ENCODE results near the gene DARS2.
A peak's percentile ranks its signal among the peaks of the same experiment; 100 is the strongest.
"Not testable (repeated sequence)": the region's sequence is repeated elsewhere in the genome, so short reads cannot be mapped to it uniquely, and the experiment has no call there.

DARS2 gene

DNA sequence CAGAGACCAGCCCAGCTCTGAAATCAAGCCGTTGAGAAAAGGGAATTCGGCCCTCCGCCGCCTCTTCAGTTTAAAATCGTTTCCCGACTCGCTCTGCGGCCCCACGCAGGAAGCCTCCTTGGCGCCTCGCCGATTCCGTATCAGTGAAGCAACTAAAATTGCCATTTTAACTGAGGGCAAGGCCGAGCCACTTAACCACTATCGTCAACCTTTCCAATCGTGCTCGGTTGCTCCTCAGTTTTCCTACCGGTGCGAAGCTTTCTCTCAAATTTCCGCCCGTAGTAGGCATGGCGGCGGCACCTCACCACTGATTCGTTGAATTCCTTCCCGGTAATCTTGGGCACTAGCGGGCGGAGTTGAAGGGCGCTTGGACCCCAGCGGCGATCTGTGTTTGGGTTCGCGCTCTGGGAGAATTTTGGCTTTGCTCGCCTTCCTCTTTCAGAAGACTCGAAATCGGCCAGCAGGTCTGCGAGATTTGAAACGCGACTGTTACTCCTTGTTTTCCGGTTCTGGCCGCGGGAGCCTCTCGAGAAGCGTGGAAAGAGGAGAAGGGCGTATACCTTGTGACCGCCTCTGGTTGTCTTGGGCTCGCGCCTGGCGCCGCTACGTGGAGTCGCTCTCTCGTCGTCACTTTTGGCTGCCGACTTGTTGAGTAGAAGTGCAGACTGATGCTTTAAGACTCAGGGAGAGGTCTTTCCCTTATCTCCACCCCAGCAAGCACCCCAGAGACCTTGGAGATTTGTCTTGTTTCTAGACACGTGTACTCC, at the start of gene DARS2, which contains the start of gene CENPL:
TSS of gene DARS2 (plus strand) at position 359 of the 767 bp plus-strand sequence. CDS start 557 bp downstream, outside the sequence.
TSS of gene CENPL (minus strand) at position 569 of the 767 bp plus-strand sequence. CDS start 13,584 bp downstream, outside the sequence.
- peak; percentile 84 for DNase-seq (ENCODE audit: low read depth)

- no peak for DNase-seq (ENCODE audit: low read depth)
Measured at GRCh38 chr1:173775578-173776226, 48.8 kb upstream of the DARS2 start.

DNA sequence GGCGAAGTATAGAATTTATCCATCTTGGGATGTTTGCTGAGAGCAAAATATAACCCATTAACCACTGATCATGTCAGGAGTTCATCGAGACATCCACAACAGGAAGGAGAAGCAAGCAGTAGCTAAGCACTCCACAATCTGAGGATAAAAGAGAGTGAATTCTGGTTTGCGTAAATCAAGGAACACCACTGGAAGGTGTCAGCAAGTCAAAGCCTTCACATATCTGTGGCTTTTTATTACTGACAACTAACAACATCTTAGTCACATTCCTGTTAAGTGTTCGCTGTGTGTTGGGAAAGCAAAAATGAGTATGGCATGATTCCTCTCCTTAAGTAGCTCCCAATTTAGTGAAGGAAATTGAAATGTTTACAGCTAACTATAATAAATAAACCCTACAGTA, 44.5 kb upstream of the DARS2 start:
- no peak for DNase-seq (ENCODE audit: low read depth)

- DNase-seq (ENCODE audit: low read depth): no peak
Measured at GRCh38 chr1:173784997-173785396, 39.5 kb upstream of the DARS2 start.

DNA sequence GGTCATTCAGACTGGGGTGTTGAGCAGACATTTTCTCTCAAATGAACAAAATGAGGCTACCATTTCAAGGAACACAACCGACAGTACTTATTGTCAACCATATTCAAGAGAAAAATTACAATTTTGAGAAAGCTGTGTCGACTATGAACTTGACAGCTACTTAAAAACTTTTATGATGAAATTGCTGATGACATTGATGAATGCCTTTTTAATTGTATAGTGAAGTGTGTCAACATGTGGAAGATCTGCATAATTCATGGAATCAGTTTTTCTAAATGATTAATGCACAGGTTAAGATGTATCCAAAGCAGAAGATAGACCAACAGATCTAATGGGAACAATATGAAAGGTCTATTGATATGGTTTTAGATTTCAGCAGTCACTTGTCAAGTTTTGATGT, 34.6 kb upstream of the DARS2 start:
- DNase-seq (ENCODE audit: low read depth): no peak

- no peak for DNase-seq (ENCODE audit: low read depth)
Measured at GRCh38 chr1:173798078-173798477, 26.4 kb upstream of the DARS2 start.

GRCh38 chr1:173799995-173800394, 24.5 kb upstream of the DARS2 start:
- DNase-seq (ENCODE audit: low read depth): not testable (repeated sequence)

- DNase-seq (ENCODE audit: low read depth): no peak
Measured at GRCh38 chr1:173802961-173803360, 21.5 kb upstream of the DARS2 start.

DNA sequence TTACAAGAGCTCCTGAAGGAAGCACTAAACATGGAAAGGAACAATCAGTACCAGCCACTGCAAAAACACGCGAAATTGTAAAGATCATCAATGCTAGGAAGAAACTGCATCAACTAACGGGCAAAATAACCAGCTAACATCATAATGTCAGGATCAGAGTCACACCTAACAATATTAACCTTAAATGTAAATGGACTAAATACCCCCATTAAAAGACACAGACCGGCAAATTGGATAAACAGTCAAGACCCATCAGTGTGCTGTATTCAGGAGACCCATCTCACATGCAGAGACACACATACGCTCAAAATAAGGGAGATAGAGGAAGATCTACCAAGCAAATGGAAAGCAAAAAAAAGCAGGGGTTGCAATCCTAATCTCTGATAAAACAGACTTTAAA, 10.8 kb upstream of the DARS2 start:
- DNase-seq (ENCODE audit: low read depth): not testable (repeated sequence)

- no peak for DNase-seq (ENCODE audit: low read depth)
Measured at GRCh38 chr1:173818459-173818858, 6.0 kb upstream of the DARS2 start.

GRCh38 chr1:173821680-173822079, 2.8 kb upstream of the DARS2 start:
- no peak for DNase-seq (ENCODE audit: low read depth)

DNA sequence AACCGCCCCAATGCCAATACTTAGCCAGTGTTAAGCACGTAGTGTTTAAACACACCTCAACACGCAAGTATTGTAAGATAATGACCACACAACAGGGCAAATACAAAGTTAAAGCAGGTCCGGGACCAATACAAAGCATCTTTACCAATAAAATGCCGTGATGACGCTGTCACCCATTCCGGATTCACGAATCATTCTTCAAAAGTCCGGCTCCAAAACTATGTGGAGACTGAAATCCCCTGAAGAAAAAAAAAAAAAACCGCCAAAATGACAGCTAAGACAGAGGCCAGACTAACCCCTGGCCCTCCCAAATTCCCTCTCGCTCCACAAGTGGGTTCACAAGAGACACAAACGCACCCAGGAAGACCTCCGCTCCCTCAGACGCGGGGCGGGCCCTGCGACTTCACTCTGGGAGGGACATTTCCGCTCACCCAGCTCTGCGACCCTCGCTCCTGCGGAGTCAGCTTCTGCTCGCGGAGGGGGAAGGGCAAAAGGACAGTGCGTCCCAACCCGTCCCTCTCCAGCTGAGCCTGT, 625 bp upstream of the DARS2 start:
- no peak for DNase-seq (ENCODE audit: low read depth)

DNA sequence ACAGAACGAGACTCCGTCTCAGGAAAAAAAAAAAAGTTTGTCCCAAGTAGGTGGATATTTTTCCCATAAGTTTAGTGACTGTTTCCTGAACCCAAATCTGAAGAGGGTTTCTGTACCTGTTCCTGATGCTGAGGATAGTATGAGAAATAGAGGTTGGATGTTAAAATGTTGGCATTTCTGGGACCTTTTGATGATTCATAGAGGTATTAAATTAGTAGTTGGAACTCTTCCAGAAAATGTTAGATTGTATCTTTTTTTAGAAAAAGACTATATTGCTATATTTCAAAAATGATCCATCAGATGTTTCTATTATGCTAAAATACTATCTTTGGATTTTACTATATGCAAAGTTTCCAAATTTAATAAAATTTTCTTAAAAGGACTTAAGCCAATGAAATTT, 3.1 kb downstream of the DARS2 start:
- DNase-seq (ENCODE audit: low read depth): no peak

DNA sequence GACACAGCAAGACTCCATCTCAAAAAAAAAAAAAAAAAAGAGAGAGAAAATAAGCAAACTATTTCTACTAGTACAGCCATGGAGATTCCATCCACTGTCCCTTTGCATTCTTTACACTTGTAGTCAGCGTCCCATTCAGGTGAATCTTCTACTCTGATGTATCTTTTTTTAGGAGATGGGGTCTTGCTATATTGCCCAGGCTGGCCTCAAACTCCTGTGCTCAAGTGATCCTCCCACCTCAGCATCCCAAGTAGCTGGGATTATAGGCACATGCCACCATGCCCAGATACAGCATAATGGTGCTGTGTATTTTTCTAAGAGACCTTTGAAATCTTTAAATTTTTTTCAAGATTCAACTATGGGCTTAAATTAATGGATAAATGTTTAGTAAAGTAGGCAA, 8.3 kb downstream of the DARS2 start:
- DNase-seq (ENCODE audit: low read depth): no peak

DNA sequence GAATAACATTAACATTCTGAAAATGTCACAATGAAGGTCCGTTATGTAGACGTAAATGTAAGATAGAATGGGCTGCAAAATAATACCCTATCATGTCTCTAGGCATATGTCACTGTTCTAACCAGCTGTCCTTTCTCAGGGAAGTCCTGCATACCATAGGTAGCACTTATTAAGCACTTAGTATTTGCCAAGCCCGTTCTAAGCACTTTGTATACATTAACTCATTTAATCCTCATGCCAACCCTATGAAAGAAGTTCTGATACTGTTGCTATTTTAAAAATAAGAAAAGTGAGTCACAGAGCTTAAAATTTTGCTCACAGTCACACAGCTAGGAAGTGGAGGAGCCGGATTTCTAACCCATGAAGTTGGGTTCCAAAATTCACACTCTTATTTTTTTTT, 27.6 kb downstream of the DARS2 start:
- no peak for DNase-seq (ENCODE audit: low read depth)

DNA sequence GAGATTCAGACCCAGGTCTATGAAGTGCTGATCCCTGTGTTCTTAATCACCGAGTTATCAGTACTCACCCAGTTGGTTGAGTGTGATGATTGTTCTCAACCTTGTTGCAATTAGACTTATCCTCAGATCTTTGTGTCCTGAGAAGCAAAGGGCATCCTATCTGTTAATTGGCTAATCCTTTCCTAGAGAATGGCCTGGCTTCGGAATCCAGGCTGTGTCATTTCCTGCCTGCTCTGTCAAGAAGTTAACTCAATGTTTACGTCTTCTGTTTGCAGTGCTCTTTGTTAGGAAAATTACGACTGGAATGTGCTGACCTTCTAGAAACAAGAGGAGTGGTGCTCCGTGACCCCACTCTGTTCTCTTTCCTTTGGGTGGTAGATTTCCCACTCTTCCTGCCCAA, 28.6 kb downstream of the DARS2 start:
- no peak for DNase-seq (ENCODE audit: low read depth)

GRCh38 chr1:173856014-173856413, 31.5 kb downstream of the DARS2 start:
- DNase-seq (ENCODE audit: low read depth): no peak

- no peak for DNase-seq (ENCODE audit: low read depth)
Measured at GRCh38 chr1:173856903-173857302, 32.4 kb downstream of the DARS2 start.

DNA sequence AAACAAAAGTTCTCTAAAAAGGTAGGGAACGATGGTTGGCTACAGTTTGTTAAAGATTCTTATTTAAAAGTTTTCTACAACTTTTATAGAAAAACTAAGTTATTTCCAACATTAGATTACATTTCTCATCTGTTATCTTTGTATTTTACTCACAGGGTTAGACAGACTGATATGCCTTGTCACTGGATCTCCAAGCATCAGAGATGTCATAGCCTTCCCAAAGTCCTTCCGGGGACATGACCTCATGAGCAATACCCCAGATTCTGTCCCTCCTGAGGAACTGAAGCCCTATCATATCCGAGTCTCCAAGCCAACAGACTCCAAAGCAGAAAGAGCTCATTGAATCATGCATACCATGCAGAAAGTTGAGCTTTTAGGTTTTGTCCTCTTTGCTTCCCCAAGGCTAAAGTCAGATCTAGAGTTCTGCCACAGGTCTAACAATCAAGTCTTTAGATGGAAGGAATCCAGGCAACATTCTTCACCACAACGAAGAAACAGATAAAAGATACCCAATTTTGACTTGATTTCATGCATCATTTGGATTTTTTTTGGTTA, 33.0 kb downstream of the DARS2 start:
- DNase-seq (ENCODE audit: low read depth): no peak

GRCh38 chr1:173859547-173859946, 35.1 kb downstream of the DARS2 start:
- DNase-seq (ENCODE audit: low read depth): not testable (repeated sequence)

- no peak for DNase-seq (ENCODE audit: low read depth)
Measured at GRCh38 chr1:173860065-173860464, 35.6 kb downstream of the DARS2 start.

DNA sequence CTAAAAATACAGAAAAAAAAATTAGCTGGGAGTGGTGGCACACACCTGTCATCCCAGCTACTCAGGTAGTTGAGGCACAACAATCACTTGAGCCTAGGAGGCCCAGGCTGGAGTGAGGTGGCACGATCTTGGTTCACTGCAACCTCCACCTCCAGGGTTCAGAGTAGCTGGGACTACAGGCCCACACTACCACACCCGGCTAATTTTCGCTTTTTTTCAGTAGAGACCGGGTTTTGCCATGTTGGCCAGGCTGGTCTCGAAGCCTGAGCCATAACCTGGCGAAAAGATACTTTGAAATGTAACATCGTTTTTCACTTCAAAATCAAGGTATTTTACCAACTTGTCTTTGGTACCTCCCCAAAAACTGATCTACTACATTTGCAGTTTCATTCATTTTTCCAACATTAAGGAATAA, 37.3 kb downstream of the DARS2 start:
- DNase-seq (ENCODE audit: low read depth): no peak
